Transverse colon (tissue), 4 donors: ENCODE results near the gene RAF1. TPM values are rescaled to one million over a fixed set of nuclear protein-coding genes. Genes with fewer than 3 reads are reported as not detected.

Experiments
- DNase-seq: peaks from one replicate; pipeline ENCODE4 v3.0.0-alpha.2; 2019
- H3K27ac ChIP-seq, 4 donors: fragments of 200-600 bp; sonication (generic); 2 replicates each; pipeline ENCODE4 v1.5.1; 2016 to 2018; ENCODE audit warnings: inconsistent platforms in 4 of 4
- H3K27me3 ChIP-seq: fragments of 200-600 bp; sonication (generic); 2 replicates; pipeline ENCODE4 v1.5.1; 2017; ENCODE audit warnings: inconsistent platforms
- H3K36me3 ChIP-seq, 4 donors: fragments of 200-600 bp; sonication (generic); 2 replicates each; pipeline ENCODE4 v1.5.1; 2017 to 2019; ENCODE audit warnings: inconsistent platforms in 4 of 4
- H3K4me1 ChIP-seq, 4 donors: fragments of 200-600 bp; sonication (generic); 2 replicates each; pipeline ENCODE4 v1.5.1; 2017 to 2020; ENCODE audit warnings: inconsistent platforms in 4 of 4
- H3K4me3 ChIP-seq, 4 donors: fragments of 200-600 bp; sonication (generic); 1 replicate in 1 of 4; 2 replicates in 3 of 4; pipeline versions ENCODE4 v1.5.1 to v1.6.1; 2017 to 2019; ENCODE audit warnings: inconsistent platforms in 4 of 4
- H3K9me3 ChIP-seq, 2 donors: fragments of 200-600 bp; sonication (generic); 2 replicates each; pipeline ENCODE4 v1.5.1; 2017 to 2019; ENCODE audit warnings: inconsistent platforms in 2 of 2
- CTCF ChIP-seq, 5 experiments: fragments of 200-600 bp in 3 of 5; fragments of 450-650 bp in 2 of 5; sonication (generic) in 3 of 5; IDR thresholded peaks; 1 replicate in 2 of 5; 2 replicates in 3 of 5; pipeline ENCODE4 v1.5.1; 2016 to 2017; ENCODE audit warnings: antibody characterized with exemption in 5 of 5, inconsistent platforms in 3 of 5, mild to moderate bottlenecking in 2 of 5, moderate library complexity in 1 of 5
- EP300 ChIP-seq: sonication (generic); formaldehyde crosslinking; IDR thresholded peaks from one replicate; pipeline ENCODE4 v1.6.1; 2017; ENCODE audit warnings: antibody characterized with exemption, low read depth
- POLR2A ChIP-seq: fragments of 450-650 bp; IDR thresholded peaks from one replicate; pipeline ENCODE4 v1.6.1; 2016; ENCODE audit warnings: antibody characterized with exemption, mild to moderate bottlenecking, moderate library complexity
- POLR2AphosphoS5 ChIP-seq, 3 donors: sonication (generic); formaldehyde crosslinking; IDR thresholded peaks; one replicate each; pipeline ENCODE4 v1.6.1; 2016; ENCODE audit warnings: antibody characterized with exemption in 3 of 3
- WGBS, 2 donors: methylation state at CpG; one replicate each; pipeline ENCODE4 v1.1.5; 2018; ENCODE audit warnings: low coverage in 1 of 2; 5-methylcytosine and 5-hydroxymethylcytosine counted together
- in situ Hi-C, 4 donors: fragments of 200-750 bp; cut with MboI; loops; one replicate each; pipeline versions ENCODE4 v1.15.0 to v1.15.1; 2017; ENCODE audit warnings: low sequenced_read_pairs in 3 of 4, low pct_ligation_motif_present in 1 of 4, low pct_unique_long_range_greater_than_20kb in 1 of 4
- intact Hi-C: fragments of 100-400 bp; cut with DNase I; formaldehyde crosslinking; loops from one replicate; pipeline ENCODE4 v1.15.1; 2023; ENCODE audit warnings: low total_unique reads
- total RNA-seq, 4 donors: library from RNA; depleted of rRNA; stranded (reverse); fragments of >200 nt; gene quantifications; one replicate each; pipeline ENCODE4 v1.1.0, GENCODE V29; 2016

The RAF1 gene
- total RNA-seq, 4 donors from 2014 or later = 98.4 to 283 (median 132) TPM

GRCh38 chr3:12591997-12592715, 71.8 kb downstream of the RAF1 start:
- 90 to 95% methylated on average over 3 to 4 of the region's 4 CpGs for WGBS, 2 donors
- Histone ChIP-seq H3K9me3 (no peaks in the 10 kb centered on the region), H3K27ac (no peak overlapping the region), H3K4me3 (no peak overlapping the region), H3K27me3 (no peaks in the 10 kb centered on the region), H3K36me3 (peaks cover 0 to 37% (median 14%) of the 10 kb centered on the region in 4 donors), H3K4me1 (no peaks in the 10 kb centered on the region)
- intact Hi-C loops (no loop called here), in situ Hi-C loops (no loop called here)
- no peak for DNase-seq
- TF ChIP-seq CTCF (IDR thresholded peaks at IDR 0.05) (no peak), EP300 (no peak), POLR2AphosphoS5 (IDR thresholded peaks at IDR 0.05) (no peak), POLR2A (no peak)

GRCh38 chr3:12591456-12591855, 72.5 kb downstream of the RAF1 start:
- DNase-seq = no peak
- H3K27me3 ChIP-seq = no peaks in the 10 kb centered on the region
- peaks cover 0 to 34% (median 14%) of the 10 kb centered on the region in 4 donors for H3K36me3 ChIP-seq
- in situ Hi-C loops = no loop called here
- no peaks in the 10 kb centered on the region for H3K4me1 ChIP-seq
- intact Hi-C loops = no loop called here
- no peak overlapping the region for H3K4me3 ChIP-seq
- TF ChIP-seq EP300 (no peak), POLR2AphosphoS5 (IDR thresholded peaks at IDR 0.05) (no peak), POLR2A (no peak), CTCF (IDR thresholded peaks at IDR 0.05) (no peak)
- H3K9me3 ChIP-seq = no peaks in the 10 kb centered on the region
- H3K27ac ChIP-seq = no peak overlapping the region
- 93 to 100% methylated on average over 1 to 6 of the region's 6 CpGs for WGBS, 2 donors

GRCh38 chr3:12590096-12590495, 73.8 kb downstream of the RAF1 start:
- no peaks in the 10 kb centered on the region for H3K9me3 ChIP-seq
- intact Hi-C loops = no loop called here
- no peak for TF ChIP-seq CTCF (IDR thresholded peaks at IDR 0.05)
- TF ChIP-seq EP300 = no peak
- TF ChIP-seq POLR2A = no peak
- no peak for TF ChIP-seq POLR2AphosphoS5 (IDR thresholded peaks at IDR 0.05)
- no peak overlapping the region for H3K27ac ChIP-seq
- no peaks in the 10 kb centered on the region for H3K27me3 ChIP-seq
- no peak overlapping the region for H3K4me3 ChIP-seq
- H3K36me3 ChIP-seq = peaks cover 0 to 42% (median 17%) of the 10 kb centered on the region in 4 donors
- in situ Hi-C loops = no loop called here
- no peak for DNase-seq
- WGBS, 2 donors = 80 to 94% methylated on average over 1 to 4 of the region's 4 CpGs
- no peaks in the 10 kb centered on the region for H3K4me1 ChIP-seq

GRCh38 chr3:12588039-12589009, 75.6 kb downstream of the RAF1 start:
- DNase-seq = no peak
- Histone ChIP-seq H3K4me1 (no peaks in the 10 kb centered on the region), H3K27ac (no peak overlapping the region), H3K36me3 (peaks cover 0 to 45% (median 18%) of the 10 kb centered on the region in 4 donors), H3K9me3 (no peaks in the 10 kb centered on the region), H3K27me3 (no peaks in the 10 kb centered on the region), H3K4me3 (no peak overlapping the region)
- TF ChIP-seq EP300 (no peak), CTCF (IDR thresholded peaks at IDR 0.05) (no peak), POLR2AphosphoS5 (IDR thresholded peaks at IDR 0.05) (no peak), POLR2A (no peak)
- WGBS, 2 donors = 87 to 88% methylated on average over 3 to 7 of the region's 7 CpGs
- in situ Hi-C loops (no loop called here), intact Hi-C loops (no loop called here)
